Motor neuron (in vitro differentiated cells): ENCODE results near the gene RTKN2. TPM values are rescaled to one million over a fixed set of nuclear protein-coding genes. Genes with fewer than 3 reads are reported as not detected.
A peak's percentile ranks its signal among the peaks of the same experiment; 100 is the strongest.
"Not testable (repeated sequence)": the region's sequence is repeated elsewhere in the genome, so short reads cannot be mapped to it uniquely, and the experiment has no call there.

Source experiments
- ATAC-seq, 8 experiments: fragments of 200-7000 bp; cut with Tn5 transposase; replicated peaks in 6 of 8; 2 replicates each; pipeline ENCODE4 v1.8.0; 2021; ENCODE audit warnings: mild to moderate bottlenecking in 8 of 8, moderate library complexity in 8 of 8
- H3K27ac ChIP-seq, 2 donors: fragments of 250-450 bp; sonication (Bioruptor Pico); 2 replicates each; pipeline ENCODE4 v1.9.0; 2021; ENCODE audit warnings: antibody characterized with exemption in 2 of 2, mild to moderate bottlenecking in 2 of 2, moderate library complexity in 1 of 2
- H3K4me1 ChIP-seq, 2 donors: fragments of 250-450 bp; sonication (Bioruptor Pico); replicated peaks in 1 of 2; 2 replicates each; pipeline ENCODE4 v1.6.1; 2021; ENCODE audit warnings: antibody characterized with exemption in 2 of 2, mild to moderate bottlenecking in 2 of 2, moderate library complexity in 1 of 2
- H3K4me3 ChIP-seq, 5 donors: fragments of 250-450 bp; sonication (Bioruptor Pico); 2 replicates each; pipeline ENCODE4 v1.9.0; 2021; ENCODE audit warnings: antibody characterized with exemption in 5 of 5, mild to moderate bottlenecking in 5 of 5, moderate library complexity in 4 of 5
- WGBS, 10 experiments: fragments of 450-650 bp; shearing (Covaris generic); methylation state at CpG; one replicate each; pipeline ENCODE4 v1.0.0; 2022; 5-methylcytosine and 5-hydroxymethylcytosine counted together
- in situ Hi-C, 9 experiments: fragments of 400-800 bp; cut with MboI; loops; one replicate each; pipeline ENCODE4 v1.15.0; 2021; ENCODE audit warnings: low sequenced_read_pairs in 9 of 9, low pct_unique_long_range_greater_than_20kb in 2 of 9; ENCODE audit not compliant: unreplicated experiment in 9 of 9
- total RNA-seq, 8 experiments: library from RNA; unstranded; fragments of 300-600 nt; gene quantifications; 2 replicates each; pipeline versions ENCODE4 v1.2.3 to v1.2.4, GENCODE V29; 2022

RTKN2 gene
- total RNA-seq, 8 experiments from 2014 or later, result 0.05 to 12.6 (median 0.91) TPM

DNA sequence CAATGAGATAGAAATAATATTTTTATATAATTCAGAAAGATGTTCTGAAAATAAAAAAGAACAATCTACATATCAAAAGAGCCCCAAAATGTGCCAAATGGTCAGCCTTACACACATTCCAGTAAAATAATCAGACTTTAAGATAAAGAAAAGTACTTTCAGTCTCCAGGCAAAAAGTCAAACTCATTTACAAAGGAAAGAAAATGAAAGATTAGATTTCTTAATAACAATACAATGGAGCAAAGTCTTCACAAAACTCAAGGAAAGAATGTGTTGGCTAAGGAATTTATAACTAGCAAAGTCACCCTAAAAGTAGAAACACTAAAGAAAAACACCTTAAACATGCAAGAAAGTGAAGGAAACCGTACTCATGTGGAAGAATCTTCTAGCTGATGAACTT, 16.6 kb downstream of the RTKN2 start:
- Histone ChIP-seq H3K27ac (no peak overlapping the region), H3K4me1 (no peaks in the 10 kb centered on the region), H3K4me3 (no peak overlapping the region)
- in situ Hi-C loops, result loop anchor here in 1 of 9 experiments (25.0 kb wide), 1 partner anchor 215 kb away; no protein-coding TSS in a partner anchor
- no peak for ATAC-seq
- WGBS, 10 experiments, result 30 to 100% (median 89%) methylated on average over 1 of the region's 1 CpG

DNA sequence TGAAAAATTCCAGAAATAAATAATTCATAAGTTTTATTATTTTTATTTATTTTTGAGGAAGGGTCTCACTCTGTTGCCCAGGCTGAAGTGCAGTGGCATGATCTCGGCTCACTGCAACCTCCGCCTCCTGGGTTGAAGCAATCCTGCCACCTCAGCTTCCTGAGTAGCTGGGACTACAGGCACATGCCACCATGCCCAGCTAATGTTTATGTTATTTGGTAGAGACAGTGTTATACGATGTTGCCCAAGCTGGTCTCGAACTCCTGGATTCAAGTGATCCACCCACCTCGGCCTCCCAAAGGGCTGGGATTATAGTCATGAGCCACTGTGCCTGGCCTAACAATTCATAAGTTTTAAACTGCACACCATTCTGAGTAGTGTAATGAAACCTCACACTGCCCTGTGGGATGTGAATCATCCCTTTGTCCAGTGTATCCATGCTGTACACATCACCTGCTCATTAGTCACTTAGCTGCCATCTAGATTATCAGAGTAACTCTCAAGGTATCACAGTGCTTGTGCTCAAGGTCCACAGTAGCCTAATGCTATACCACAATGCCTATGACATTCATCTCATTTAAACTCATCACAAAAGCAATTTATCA, 17.9 kb downstream of the RTKN2 start:
- ATAC-seq, result peak in 7 of 8 experiments; percentile 44 to 100 (median 90)
- WGBS, 10 experiments, result 85 to 100% (median 96%) methylated on average over 2 to 4 of the region's 5 CpGs; no CpG with 5 or more reads in 6 of the 10 experiments
- H3K4me1 ChIP-seq, result no peaks in the 10 kb centered on the region
- no peak overlapping the region for H3K4me3 ChIP-seq
- in situ Hi-C loops, result loop anchor here in 1 of 9 experiments (25.0 kb wide), 1 partner anchor 213 kb away; no protein-coding TSS in a partner anchor
- no peak overlapping the region for H3K27ac ChIP-seq

DNA sequence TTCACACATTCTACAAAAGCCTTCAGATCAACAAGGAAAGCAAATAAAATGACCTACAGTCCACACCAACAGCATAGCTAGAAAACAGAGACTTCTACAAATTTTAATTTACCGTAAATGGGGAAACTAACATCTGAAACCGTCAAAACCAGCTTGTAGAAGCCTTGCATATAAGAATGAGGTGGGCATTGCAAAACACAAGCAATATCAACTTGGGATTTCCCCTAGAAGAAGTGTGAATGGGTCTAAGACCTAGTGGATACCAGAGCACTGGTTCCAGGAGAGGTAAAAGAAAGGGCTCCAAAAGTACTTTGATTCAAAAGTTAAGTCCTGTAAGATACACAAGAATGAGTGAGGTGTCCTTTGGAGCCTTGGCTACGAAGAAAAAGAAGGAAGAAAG, 18.7 kb downstream of the RTKN2 start:
- Histone ChIP-seq H3K4me3 (no peak overlapping the region), H3K4me1 (peaks cover 0 to under 1% of the 10 kb centered on the region in 2 donors), H3K27ac (no peak overlapping the region)
- in situ Hi-C loops, result loop anchor here in 4 of 9 experiments (25.0 kb wide), 3 partner anchors 213 to 1438 kb away; partner anchors contain the start of gene ARID5B (in 2 of the 4)
- no peak for ATAC-seq
- WGBS, 10 experiments, result 75 to 96% (median 90%) methylated on average over 2 to 3 of the region's 3 CpGs; no CpG with 5 or more reads in 1 of the 10 experiments

DNA sequence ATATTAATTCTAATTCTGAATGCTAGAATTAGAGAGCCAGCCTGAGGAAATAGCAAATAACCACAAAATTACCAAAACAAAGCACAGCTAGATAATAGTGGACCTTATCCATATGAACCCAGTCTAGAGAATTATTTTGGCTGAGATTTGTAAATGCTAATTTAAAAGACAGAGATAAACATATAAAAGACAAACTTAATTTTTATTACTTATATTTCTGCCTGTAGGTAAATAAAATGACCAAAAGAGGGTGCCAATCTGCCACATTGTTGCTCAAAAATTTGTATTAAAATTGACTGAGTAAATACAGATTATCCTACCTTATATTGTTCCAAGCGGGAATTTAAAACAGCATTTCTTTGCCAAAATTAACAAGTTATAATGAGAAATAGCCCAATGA, 20.2 kb downstream of the RTKN2 start:
- no peak overlapping the region for H3K4me3 ChIP-seq
- in situ Hi-C loops, result loop anchor here in 3 of 9 experiments (25.0 kb wide), 3 partner anchors 211 to 1436 kb away; partner anchors contain the start of gene ARID5B (in 2 of the 3)
- peaks cover 0 to 4% of the 10 kb centered on the region in 2 donors for H3K4me1 ChIP-seq
- ATAC-seq, result no peak
- H3K27ac ChIP-seq, result no peak overlapping the region
- 58 to 100% (median 100%) methylated on average over 1 of the region's 1 CpG; no CpG with 5 or more reads in 1 of the 10 experiments for WGBS, 10 experiments

DNA sequence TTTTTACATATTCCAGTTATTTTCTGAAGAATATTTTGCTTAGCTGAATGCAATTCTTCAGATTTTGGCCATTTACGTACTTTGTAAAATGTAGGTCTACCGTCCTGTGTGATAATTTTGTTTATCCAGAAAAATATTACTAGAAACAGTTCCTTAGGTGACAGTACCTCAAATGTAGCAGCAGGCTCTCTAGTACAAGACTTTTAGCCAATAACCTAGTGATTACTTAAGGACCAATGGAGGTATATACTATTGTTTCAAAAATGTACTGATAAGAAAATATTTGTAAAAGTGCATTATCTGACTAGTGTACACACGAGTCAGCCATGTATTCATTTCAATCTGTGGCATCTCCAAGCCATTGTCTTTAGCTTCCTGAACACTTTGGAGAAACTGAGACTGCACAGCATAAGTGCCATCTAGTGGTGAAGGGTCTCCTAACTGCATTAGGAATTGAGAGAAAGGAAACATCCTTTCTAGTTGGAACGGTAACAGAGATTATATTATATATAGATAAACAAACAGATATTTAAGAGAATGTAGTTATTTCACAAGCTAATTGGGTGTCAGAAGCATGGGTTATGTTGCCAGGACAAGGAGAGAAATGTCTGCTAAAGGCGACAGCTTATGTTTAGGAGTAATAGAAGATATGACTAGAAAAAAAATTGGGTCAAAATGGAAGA, 23.7 kb downstream of the RTKN2 start:
- H3K4me3 ChIP-seq, result no peak overlapping the region
- in situ Hi-C loops, result loop anchor here in 3 of 9 experiments (25.0 kb wide), 3 partner anchors 208 to 1433 kb away; partner anchors contain the start of gene ARID5B (in 2 of the 3)

DNA sequence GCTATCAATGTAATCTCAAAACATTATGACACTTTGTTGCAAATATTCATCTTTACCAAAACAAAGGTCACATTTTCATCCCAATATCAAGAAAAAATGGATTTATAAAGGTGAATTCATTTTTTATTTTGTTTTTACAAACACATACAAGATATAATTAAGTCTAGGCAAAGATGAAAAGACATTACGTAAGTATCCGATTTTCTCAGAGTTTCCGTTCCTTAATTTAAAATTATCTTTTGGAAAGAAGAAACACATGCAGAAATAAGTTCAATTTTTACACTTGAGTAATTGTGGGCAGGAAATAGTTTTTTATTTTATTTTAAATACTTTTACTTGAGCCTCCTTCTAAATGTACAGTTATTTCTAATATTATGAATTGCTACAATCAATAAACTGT, 24.6 kb downstream of the RTKN2 start:
- no peak for ATAC-seq
- Histone ChIP-seq H3K4me1 (peaks cover 0 to 4% of the 10 kb centered on the region in 2 donors), H3K27ac (no peak overlapping the region), H3K4me3 (no peak overlapping the region)
- WGBS, 10 experiments, result 62 to 100% (median 93%) methylated on average over 3 of the region's 3 CpGs
- in situ Hi-C loops, result loop anchor here in 3 of 9 experiments (25.0 kb wide), 3 partner anchors 207 to 1432 kb away; partner anchors contain the start of gene ARID5B (in 2 of the 3)

More for the DNA sequence above, 23.7 kb downstream of the RTKN2 start:
- peak; percentile 62 to 88 (median 72) for ATAC-seq
- H3K4me1 ChIP-seq, result peaks cover 0 to 4% of the 10 kb centered on the region in 2 donors
- WGBS, 10 experiments, result 13 to 78% (median 56%) methylated on average over 2 to 5 of the region's 5 CpGs
- H3K27ac ChIP-seq, result no peak overlapping the region

DNA sequence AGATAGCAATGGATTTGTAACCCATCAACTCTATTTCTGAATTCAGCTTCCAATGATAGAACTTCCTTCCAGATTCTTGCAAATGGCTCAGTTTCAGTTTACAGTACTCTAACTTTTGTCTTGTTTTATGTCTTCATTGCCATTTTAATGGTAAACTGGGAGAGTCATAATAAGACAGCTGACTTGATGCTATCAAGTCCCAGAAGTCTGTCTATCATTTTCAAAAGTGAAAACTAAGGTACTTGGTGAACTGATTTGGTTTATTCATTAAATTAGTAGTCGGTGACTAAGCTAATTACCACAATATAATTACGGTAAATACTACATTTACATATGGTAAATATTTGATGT, 25.0 kb downstream of the RTKN2 start:
- peaks cover 0 to 4% of the 10 kb centered on the region in 2 donors for H3K4me1 ChIP-seq
- in situ Hi-C loops, result loop anchor here in 3 of 9 experiments (25.0 kb wide), 3 partner anchors 206 to 1431 kb away; partner anchors contain the start of gene ARID5B (in 2 of the 3)
- H3K27ac ChIP-seq, result no peak overlapping the region
- 17 to 100% (median 85%) methylated on average over 1 to 2 of the region's 2 CpGs; no CpG with 5 or more reads in 1 of the 10 experiments for WGBS, 10 experiments
- peak in 2 of 8 experiments; percentile 39 to 43 for ATAC-seq
- no peak overlapping the region for H3K4me3 ChIP-seq

DNA sequence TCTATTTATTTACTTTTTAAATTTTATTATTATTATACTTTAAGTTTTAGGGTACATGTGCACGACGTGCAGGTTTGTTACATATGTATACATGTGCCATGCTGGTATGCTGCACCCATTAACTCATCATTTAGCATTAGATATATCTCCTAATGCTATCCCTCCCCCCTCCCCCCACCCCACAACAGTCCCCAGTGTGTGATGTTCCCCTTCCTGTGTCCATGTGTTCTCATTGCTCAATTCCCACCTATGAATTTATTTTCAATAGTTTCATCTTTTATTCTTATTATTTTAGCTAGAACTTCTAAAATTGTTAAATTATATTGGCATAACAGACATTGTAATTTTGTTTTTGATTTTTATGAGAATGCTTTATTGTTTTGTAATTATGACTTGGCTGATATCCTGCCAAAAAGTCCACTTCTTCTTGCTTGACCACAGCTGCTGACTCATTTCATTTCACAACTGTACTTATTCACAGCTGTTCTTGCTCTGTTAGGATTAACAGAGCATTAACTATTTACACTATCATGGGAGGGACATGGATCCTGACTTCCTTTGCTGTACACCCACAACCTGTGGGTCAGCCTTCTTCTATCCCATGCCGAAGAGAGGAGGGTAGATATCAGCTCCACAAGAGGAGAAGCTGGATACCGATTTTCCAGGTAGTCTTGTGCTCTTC, 25.5 kb downstream of the RTKN2 start:
- not testable (repeated sequence) for H3K27ac ChIP-seq, H3K4me3 ChIP-seq, H3K4me1 ChIP-seq
- in situ Hi-C loops, result loop anchor here in 3 of 9 experiments (25.0 kb wide), 3 partner anchors 206 to 1431 kb away; partner anchors contain the start of gene ARID5B (in 2 of the 3)
- 20 to 100% (median 100%) methylated on average over 1 to 4 of the region's 4 CpGs; no CpG with 5 or more reads in 3 of the 10 experiments for WGBS, 10 experiments
- ATAC-seq, result peak in 3 of 8 experiments; percentile 47 to 96 (median 93)

DNA sequence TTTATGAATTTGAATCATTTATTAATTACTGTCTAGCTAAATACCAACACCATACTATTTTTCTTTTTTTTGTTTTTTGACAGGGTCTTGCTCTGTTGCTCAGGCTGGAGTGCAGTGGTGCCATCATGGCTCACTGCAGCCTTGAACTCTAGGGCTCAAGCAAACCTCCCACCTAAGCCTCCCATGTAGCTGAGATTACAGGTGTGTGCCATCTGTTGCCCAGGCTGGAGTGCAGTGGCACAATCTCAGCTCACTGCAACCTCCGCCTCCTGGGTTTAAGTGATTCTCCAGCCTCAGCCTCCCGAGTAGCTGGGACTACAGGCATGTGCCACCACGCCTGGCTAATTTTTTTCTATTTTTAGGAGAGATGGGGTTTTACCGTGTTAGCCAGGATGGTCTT, 27.1 kb downstream of the RTKN2 start:
- not testable (repeated sequence) for H3K4me1 ChIP-seq, H3K4me3 ChIP-seq, ATAC-seq, H3K27ac ChIP-seq
- in situ Hi-C loops, result loop anchor here in 3 of 9 experiments (25.0 kb wide), 3 partner anchors 204 to 1429 kb away; partner anchors contain the start of gene ARID5B (in 2 of the 3)
- 92 to 100% (median 100%) methylated on average over 2 to 3 of the region's 4 CpGs; no CpG with 5 or more reads in 7 of the 10 experiments for WGBS, 10 experiments

DNA sequence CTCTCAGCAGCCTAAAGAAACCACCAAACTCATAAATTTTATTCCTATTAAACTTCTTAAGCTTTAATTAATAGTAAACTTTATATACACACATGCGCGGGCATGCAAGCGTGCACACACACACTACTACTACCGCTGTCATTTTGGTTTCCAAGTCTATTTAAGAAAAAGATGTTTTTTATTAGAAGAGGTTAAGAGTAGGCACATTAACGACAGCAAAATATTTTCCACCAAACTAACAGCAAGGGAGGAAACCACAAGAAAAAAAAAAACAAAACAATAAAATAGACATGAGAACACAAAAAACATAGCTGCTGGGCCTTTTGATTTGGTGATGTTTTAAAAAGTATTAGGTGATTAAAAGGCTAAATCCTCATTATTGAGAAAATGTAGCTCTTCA, 28.6 kb downstream of the RTKN2 start:
- no peak for ATAC-seq
- in situ Hi-C loops, result loop anchor here in 3 of 9 experiments (25.0 kb wide), 3 partner anchors 203 to 1428 kb away; partner anchors contain the start of gene ARID5B (in 2 of the 3)
- 7 to 100% (median 96%) methylated on average over 1 to 5 of the region's 5 CpGs for WGBS, 10 experiments

DNA sequence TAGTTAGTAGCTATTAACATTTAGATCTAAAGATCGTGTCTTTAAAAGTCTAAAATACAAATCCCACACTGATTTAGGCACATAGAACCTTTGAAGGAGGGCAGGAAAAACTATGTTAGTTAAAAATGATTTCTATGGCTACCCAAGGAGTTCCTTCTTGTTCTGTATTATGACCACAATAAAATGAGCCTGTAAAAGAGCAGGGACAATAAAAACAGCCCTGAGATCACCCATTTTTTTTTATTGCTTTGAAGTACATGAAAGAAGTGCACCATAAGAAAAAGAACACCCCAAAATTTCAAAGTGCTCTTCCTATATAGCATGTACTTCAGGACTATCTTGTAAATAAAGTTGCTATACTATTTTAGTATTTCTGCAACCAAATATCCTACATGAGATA, 29.8 kb downstream of the RTKN2 start:
- H3K4me3 ChIP-seq, result no peak overlapping the region
- no peak for ATAC-seq
- H3K4me1 ChIP-seq, result peaks cover 0 to 5% of the 10 kb centered on the region in 2 donors
- WGBS, 10 experiments, result 80 to 100% (median 100%) methylated on average over 1 of the region's 1 CpG; no CpG with 5 or more reads in 3 of the 10 experiments
- in situ Hi-C loops, result loop anchor here in 3 of 9 experiments (25.0 kb wide), 3 partner anchors 202 to 1427 kb away; partner anchors contain the start of gene ARID5B (in 2 of the 3)
- H3K27ac ChIP-seq, result no peak overlapping the region

More for the DNA sequence above, 28.6 kb downstream of the RTKN2 start:
- H3K27ac ChIP-seq, result no peak overlapping the region
- peaks cover 0 to 8% of the 10 kb centered on the region in 2 donors for H3K4me1 ChIP-seq
- no peak overlapping the region for H3K4me3 ChIP-seq

DNA sequence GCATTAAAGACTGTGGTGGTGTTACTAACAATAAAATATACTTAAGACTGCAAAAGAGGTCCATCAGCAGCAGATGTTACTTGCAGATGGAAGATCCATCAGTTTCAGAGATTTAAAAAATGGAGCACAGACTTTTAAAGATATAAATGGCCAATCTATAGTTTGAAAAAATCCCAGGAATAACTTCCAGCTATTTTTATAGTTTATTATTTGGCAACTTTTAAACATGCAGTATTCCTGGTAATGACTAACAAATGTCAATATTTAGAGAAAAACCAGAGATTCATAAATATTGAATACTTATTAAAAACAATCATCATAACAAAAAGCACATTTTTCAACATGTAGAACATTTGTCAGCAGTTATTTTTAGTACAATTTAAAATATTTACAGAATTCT, 30.7 kb downstream of the RTKN2 start:
- ATAC-seq, result no peak
- H3K4me3 ChIP-seq, result no peak overlapping the region

More for the DNA sequence above, 30.7 kb downstream of the RTKN2 start:
- in situ Hi-C loops, result loop anchor here in 3 of 9 experiments (25.0 kb wide), 3 partner anchors 201 to 1426 kb away; partner anchors contain the start of gene ARID5B (in 2 of the 3)
- no peak overlapping the region for H3K27ac ChIP-seq
- H3K4me1 ChIP-seq, result peaks cover 0 to 5% of the 10 kb centered on the region in 2 donors
